Stimulated activated CD8-positive, alpha-beta memory T cell treated with anti-CD3 and anti-CD28 coated beads, Interleukin-4, amount 100 ng/mL, for 24 hours (primary cell): ENCODE data around the gene MIPEP.

Source experiments
- DNase-seq: peaks from one replicate; pipeline ENCODE4 v3.0.0-alpha.2; 2020; ENCODE audit warnings: low read depth

Gene MIPEP

GRCh38 chr13:23680845-23681669 lies 208.1 kb downstream of the MIPEP start:
- DNase-seq, result no peak
